ENCODE measurements around the gene PIGS. TPM values are rescaled to one million over a fixed set of nuclear protein-coding genes. Genes with fewer than 3 reads are reported as not detected.
"Not testable (repeated sequence)": the region's sequence is repeated elsewhere in the genome, so short reads cannot be mapped to it uniquely, and the experiment has no call there.

The PIGS gene
- 52.4 TPM for total RNA-seq

DNA sequence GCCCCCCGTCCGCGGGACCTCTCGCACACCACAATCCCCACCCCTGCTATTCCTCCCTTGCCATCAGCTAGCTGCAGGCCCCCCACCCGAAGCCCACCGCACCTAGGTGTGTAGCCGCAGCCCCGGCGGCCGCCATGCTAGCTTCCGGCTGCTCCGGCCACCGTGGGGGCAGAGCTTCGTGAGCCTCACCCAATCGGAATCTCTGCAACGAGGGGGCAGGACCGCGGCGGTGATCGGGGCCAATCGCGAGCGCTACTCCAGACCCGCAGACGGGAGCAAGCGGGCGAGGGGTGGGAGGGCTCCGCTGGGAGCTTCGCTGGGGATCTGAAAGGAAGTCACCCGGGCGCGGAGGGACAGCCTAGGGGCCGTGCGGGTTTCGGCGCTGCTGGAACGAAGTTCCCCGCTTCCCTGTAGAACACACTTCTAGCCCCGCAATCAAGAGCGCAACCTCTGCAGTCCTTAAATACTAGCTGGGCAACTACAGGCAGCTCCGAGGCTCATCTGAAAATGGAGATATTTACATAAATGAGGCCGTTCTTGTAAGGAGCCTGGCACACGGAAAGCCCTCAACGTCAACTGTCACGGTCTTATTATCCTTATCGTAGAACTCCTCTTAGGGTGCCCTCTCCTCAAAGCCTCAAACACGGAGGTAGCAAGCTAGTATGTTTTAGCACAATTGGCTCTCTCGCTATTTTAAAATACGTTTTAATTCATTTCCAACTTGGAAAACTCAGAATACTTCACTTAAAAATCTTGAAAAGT is at the start of gene PIGS:
Gene PIGS, minus strand, starts transcription at position 164 of the 762 bp plus-strand sequence. Its CDS starts 28 bp downstream, at position 136.
- DNase-seq: peak; percentile 94

DNA sequence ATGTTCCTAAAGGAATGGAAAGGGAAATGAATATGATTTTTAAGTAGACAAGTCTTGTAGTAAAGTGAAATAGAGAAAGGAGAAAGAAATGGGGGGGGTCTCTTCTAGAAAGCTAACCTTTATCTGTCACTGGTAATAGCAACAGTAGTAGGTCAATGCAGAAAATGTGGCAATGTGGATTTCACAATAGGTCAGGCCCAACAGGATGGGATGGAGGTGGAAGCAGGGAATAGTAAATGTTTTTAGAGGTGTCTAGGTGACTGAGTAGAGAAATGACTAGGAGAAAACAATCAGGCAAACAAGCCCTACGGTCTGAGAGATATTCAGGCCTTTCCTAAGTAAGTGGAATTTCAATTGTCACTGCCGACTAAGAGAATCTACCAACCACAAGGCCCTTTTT is 48.7 kb upstream of the PIGS start:
- no peak for DNase-seq

DNA sequence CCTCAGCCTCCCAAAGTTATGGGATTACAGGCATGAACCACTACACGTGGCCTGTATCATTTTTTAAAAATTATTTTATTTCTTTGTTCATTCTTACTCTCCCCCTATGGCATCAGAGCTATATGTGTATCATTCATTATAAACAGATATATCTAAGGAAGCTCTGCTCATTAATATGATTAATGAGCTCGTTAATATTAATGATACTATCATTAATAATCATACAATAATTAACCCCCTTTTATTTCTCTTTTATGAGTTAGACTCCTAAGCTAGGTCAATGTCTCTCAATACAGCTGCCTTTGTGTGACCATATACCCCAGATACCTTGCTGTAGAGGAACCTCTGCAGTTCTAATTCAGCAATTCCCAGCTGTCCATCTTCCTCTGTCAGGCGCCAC is 47.1 kb upstream of the PIGS start:
- DNase-seq: no peak

DNA sequence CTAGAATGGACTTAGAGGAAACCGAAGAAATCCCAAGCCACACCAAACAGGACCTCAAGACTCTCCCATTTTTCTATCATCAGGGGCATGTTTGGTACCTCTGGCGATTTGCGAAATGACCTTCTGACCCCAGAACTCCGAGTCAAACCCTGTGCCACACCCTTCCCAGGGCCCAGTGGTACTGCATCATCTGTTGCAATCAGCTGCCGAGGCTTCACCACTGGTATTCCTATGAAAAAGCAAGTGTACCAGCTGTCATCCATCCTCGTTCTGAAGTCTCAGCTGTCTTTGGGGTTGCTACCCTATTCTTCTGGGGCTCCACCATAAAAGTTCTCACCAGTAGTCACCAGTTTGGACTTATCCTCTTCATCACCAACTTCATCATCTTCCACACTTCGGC is 45.0 kb upstream of the PIGS start:
- no peak for DNase-seq

DNA sequence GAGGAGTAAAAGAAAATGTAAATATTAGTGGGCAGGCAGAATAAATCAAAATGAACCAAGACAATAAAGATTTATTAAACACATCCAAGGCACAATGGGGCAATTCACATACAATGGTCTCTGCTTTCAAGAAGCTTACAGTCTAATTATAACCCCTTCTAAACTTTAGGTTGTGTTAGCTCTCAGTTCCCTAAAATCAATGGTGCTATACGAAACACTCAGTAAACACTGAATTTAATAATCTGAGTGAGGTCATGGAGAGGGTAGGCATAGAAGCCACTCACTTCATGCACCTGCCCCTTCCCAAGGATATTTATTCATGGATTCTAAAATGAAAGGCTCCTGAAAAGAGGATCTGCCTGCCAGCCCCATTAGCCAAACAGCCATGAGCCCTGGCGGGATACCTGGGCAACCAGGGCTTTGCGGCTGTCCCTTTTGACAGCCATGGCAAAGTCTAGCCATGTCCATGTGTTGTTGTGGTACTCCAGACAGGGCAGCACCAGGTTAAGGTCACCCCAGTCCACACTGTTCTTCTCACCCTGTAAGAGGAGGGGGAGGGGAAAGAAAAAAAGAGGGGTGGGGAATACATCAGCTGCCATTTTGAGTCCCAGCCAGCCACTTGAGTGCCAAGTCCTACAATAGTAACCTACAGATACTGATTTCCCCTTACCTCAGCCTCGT is 44.1 kb upstream of the PIGS start:
- no peak for DNase-seq

DNA sequence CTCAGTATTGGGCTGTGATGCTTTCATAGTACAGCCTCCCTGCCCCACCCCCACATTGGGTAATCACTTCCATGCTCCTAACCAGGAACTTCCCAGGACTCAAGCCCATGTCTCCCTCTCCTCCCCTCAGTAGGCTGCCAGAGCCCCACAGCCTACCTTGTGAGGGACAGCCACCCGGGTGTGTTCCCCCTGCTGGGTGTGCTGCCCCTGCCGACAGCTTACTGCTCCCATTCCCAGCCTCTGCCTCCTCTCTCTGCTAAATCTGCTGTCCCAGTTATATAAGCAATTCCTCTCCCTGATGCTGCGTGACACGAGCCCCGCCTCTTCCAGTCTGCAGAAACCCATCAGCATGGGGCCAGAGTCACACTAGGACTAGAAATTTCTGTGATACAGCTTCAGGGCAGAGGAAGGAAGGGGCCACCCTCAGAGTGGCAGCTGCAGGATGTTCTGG is 42.6 kb upstream of the PIGS start, which contains the start of gene RSKR:
Gene RSKR, minus strand, starts transcription at position 255 of the 451 bp plus-strand sequence. Its CDS starts 24 bp downstream, at position 231.
- no peak for DNase-seq

DNA sequence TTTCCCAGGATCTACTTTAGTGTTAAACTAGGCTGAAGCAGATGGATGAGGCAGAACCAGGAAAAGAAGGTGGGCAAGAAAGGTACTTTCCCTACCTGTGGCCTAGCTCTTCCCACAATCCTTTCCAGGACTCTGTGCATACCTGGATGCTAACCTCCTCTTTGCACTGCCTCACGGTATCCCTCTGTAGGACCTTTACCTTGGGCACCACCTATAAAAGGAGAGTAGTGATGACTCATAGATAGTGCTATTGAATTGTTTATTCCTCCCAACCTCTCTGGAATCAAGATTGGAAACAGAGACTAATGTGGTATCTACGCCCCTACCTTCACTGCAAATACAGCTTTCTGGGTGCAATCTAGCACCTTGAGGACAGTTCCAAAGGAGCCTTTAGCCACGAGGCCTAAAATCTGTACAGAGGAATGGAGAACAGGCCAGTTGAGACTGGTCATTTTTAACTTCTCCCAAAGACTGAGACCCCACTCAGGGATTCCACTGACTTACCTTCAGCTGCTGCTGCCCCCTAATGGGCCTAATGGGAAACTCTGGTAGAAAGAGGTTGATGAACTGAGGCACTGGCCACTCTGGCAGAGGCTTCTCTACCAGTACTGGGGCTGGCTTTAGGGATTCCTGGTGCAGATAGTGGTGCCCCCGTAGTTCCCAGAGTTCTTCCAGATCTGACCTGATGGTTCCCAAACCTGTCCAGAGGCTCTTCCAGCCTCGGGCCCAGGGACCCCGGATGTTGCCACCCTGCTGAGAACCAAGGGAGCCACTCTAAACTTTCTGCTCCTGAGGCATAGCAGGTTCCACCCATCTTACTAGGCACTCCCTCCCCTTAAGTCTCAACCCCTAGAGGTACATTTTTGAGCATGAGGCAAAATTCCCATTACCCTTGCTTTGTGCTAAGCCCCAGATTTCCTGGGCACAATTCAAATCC is 41.9 kb upstream of the PIGS start:
- peak; percentile 54 for DNase-seq

DNA sequence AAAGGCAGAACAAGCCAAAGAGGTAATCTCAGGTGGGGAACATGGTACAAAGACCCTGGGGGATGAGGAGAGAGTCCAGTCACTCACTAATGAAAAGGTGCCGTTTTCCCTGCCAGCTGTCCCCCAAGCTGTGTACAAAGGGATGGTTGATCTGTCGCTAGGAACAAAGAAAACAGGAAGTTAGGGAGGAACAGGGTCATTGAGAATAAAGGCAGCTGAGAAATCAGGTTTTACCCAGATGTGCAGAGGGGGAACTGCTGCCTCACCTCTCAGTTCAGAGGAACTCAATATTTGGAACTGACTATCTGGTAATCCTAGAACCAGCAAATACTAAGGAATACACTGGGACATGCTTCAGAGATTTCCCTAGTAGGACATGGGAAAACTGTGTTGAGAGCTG is 41.2 kb upstream of the PIGS start:
- DNase-seq: no peak

DNA sequence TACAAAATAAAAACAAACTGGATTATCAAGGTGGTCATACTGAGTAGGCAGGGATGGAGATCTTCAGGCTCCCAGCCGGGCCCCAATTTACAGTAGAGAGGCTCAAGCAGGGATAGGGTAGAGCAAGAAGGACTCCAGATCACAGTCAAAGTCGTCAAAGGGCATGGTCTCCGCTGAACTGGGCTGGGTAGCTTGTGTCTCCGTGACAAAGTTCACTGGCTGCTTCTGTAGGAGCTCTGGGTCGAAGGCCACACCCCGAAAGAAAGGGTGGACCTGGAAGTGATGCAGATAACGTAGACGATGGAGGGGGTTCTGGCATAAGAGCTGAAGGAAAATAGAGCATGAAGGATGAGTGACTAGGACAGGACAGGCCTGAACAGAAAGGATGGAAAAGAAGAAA is 39.1 kb upstream of the PIGS start:
- no peak for DNase-seq

DNA sequence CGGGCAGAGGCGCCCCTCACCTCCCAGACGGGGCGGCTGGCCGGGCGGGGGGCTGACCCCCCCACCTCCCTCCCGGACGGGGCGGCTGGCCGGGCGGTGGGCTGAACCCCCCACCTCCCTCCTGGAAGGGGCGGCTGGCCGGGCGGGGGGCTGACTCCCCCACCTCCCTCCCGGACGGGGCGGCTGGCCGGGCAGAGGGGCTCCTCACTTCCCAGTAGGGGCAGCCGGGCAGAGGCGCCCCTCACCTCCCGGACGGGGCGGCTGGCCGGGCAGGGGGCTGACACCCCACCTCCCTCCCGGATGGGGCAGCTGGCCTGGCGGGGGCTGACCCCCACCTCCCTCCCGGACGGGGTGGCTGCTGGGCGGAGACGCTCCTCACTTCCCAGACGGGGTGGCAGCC is 32.7 kb upstream of the PIGS start:
- not testable (repeated sequence) for DNase-seq

DNA sequence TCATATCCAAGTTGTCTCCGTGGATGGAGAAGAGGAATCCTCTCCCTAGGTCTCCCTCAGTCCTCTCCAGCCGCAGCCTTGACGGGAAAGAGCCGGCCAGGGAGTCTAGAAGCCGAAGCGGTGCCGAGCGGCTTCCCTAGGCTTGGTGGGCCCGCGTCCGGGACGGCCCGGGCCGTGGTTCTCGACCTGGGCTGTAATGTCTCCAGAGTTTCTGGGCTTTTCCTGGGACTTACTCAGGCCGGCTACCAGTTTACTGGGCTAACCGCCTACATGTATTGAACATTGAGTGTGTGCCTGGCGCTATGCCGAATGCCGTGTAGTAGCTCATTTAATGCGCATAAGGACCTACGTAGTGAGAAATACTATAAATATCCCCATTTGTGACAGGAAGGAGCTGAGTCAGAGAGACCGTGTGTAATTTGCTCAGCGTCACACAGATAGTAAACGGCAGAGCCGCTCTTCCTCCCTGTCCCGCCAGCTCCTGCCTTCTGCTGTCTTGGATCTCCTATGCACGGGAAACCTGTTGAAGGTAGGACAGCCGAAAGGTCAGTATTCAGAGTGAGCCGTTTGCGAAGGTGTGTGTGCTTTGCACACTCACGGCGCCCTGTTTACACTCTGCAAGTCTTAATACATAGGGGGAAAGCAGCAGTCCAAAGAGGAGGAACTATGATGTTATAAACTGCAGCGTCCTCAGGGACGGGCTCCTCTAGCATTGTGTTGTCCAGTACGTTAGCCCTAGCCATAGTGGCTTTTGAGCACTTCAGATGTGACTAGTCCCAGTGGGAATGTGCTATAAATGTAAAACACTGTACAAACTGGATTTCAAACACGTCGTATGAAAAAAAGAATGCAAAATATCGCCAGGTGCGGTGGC is 28.2 kb upstream of the PIGS start:
- DNase-seq: peak; percentile 76

DNA sequence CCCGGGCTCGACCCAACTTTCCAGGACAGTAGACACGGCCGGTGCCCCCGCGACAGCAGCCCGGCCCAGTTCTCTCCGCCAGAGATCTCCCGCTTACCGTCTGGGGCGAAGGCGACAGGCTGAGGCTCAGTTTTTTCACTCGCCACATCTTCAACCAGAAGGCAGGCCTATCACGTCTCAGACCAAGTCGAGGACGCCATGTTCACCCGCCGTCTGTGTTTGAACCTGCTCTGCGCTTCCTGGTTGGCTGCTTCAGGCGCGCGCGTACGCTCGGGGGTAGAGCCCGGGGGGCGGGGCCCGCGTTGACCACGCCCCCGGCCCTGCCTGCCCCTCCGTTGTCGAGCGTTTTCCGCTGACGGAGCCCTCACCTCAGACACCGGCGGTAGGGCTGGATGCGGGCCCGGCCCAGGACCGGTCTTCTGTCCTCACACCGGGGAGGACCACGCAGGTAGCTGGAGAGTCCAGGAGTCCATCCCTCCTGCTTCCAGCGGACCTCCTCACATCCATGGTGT is 27.5 kb upstream of the PIGS start, which contains the start of gene SPAG5:
Gene SPAG5, minus strand, starts transcription at position 227 of the 512 bp plus-strand sequence. Its CDS starts 79 bp downstream, at position 148.
- DNase-seq: peak; percentile 96

DNA sequence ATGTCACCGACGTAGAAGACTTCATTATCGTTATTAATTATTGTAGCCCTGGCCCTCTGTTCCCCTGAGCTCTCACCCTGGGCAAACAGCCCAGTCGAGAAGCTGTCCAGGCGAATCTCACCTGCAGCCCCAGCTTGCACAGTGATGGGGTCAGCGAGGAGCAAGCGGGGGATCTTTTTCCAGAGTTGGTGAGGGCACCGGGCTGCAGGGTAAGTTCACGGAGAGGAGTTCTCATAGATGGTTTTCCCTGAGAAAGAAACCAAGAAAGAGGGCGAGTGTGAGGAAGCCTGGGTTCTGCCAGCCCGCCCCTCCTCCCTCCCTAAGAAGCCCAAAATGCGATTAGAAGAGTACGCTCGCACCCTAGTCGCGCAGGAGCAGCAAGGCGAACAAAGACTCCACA is 27.1 kb upstream of the PIGS start:
- DNase-seq: no peak

DNA sequence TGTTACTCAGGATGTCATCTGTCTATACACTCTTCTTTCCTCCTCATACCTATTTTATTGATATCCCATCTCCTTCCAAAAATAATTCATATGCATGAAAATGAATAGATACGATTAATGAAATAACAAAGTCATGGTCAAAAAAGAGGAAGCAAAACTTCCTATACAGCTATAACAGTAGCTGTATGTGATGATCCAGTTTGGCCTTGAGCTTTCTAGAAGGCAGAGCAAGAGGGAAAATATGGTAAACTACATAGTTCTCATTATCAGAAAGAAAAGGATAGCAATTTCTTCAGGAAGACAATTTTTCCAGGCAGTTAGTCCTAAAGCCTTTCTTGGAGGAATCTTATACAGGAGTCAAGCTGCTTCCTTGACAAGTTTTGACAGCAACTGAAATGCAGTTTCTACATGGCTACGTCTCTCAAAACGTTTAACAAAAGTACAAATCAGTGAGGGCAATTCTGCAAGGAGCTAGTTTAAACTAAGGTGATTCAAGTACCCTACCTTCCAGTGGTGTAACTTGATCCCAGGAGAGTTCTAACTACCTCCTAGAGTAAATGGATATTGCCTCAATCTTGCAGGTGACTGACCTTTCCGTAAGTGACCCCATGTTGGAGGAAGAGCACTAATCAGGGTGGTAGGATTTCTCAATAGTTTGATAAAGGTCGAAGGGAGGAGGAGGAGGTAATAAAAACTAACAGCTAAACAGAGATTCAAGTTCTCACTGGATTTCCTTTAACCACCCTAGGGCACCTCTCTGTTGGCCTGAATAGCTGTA is 26.5 kb upstream of the PIGS start:
- DNase-seq: no peak

DNA sequence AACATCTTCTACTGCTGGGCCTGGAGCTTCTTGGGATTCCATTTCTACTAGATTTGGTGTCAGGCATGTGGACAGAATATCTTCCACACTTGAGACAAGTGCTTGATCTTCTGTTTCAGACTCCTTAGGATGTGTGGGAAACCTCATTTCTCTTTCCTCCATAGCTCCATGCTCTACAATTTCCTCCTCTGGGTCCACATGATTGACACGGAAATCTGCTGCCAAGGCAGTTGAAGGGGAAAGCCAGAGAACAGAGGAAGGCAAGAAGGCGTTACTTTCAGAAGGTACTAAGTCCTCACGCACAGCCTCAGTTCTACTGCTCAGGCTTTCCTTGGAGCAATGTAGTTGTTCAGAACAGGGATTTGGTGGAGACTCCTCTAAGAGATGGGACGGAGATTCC is 20.9 kb upstream of the PIGS start:
- no peak for DNase-seq

DNA sequence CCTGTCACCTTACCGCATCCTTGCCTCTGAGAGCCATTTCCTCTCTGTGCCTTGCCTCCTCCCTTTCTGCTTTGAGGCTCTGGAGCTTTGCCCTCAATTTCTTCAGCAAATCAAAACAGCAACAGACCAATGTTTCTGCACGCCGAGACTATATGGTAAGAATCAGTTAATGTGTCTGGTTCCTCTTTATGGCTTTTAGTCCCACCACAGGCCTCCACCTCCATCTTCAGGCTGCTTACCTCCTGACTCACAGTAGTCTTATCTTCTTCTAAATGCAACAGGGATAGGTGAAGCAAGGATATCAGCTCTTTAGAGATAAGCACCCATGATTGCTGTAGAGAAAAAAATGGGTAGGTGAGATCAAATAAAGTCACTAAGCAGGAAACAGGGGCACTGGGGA is 14.5 kb upstream of the PIGS start:
- DNase-seq: no peak

DNA sequence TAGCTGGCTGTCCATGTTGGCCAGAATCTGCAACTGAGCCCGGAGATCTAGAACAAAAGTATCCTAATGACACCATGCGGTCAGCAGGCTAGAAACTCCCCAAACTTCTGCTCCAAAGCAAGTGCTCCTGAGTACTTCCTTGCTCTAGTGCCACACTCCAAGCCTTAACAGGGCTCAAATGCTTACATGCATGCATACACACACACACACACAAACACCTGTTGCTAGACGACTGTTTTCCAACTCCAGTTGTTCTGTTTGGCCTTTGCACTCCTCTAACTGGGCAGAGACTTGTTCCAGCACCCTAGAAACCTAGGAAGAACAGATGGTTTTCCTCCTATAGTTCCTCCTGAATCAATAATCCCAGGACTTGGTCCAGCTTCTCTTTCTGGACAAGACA is 13.1 kb upstream of the PIGS start:
- no peak for DNase-seq

DNA sequence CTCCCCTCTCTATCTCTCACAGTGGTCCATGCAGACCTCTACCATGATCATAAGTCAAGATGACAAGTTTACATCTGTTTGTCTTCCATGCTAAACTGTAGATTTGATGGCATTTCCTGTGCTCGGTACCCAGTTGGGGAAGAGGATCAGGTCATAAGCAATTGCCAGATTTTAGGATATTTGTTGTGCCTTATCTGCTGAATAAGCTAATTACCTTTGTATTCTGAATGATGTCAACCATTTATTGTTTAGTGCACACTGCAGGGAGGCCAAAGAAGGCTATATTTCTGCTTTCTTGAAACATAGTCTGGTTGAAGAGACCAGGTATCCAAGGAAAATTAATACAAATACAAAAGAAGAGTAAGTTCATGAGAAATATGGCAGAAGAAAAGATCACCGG is 11.2 kb upstream of the PIGS start:
- DNase-seq: no peak

DNA sequence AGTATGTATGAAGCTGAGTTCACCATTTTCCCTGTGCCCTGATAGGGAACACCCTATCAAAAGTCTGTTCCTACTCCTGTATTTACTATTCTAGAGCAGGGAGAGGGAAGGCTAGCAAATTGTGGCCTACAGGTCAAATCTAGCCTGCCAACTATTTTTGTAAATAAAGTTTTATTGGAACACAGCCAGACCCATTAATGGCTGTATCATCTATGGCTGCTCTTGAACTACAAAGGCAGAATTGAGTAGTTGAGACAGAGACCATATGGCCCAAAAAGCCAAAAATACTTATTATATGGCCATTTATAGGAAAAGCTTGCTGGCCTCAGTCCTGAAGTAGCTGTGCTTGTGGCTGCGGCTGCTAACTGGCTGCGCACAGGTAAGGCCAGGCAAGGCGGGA is 9.6 kb upstream of the PIGS start:
- no peak for DNase-seq

DNA sequence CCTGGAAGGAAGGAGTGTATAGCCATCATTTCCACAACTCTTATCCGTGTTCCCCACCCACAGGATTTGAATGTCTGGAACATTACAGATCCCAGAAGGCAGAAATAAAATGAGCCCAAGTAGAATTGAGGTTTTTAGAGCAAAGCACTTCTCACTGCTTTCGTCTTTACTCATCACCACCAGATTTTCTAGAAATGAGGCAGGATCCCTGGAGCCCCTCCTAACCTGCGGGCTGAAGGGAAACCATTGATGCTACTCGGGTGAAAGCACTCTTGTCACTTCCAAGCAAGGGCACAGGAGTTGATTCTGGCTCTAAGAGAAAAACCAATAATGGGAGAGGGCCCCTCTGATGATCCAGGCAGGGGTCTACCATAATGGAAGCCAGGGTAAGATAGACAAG is 8.2 kb upstream of the PIGS start:
- DNase-seq: no peak
